IMR-90 (cell line): Measurements from ENCODE around the gene GNG7. TPM values are rescaled to one million over a fixed set of nuclear protein-coding genes. Genes with fewer than 3 reads are reported as not detected.

Experiments
- ATAC-seq: fragments of 200-7000 bp; cut with Tn5 transposase; 2 replicates; pipeline ENCODE4 v1.9.1; 2020; ENCODE audit warnings: low read depth, mild to moderate bottlenecking, moderate library complexity
- BruUV-seq: library from RNA; stranded (reverse); fragments of 400-500 nt; replicated peaks from 2 replicates; lab custom pipeline; 2021; lab: Mats Ljungman, UMichigan
- CTCF ChIA-PET: fragments of 300-600 bp; formaldehyde crosslinking; extraction: SDS; loops from one replicate; lab custom pipeline; 2021; ENCODE audit warnings: antibody characterized with exemption; lab: Yijun Ruan, JAX
- POLR2A ChIA-PET: fragments of 300-600 bp; sonication (Branson Sonifier 250); formaldehyde crosslinking; loops from one replicate; lab custom pipeline; 2022; ENCODE audit warnings: antibody characterized with exemption; ENCODE audit not compliant: unreplicated experiment; lab: Charles Lee
- DNase-seq: peaks from one replicate; pipeline ENCODE4 v3.0.0; 2013
- H2AFZ ChIP-seq: replicated peaks from 2 replicates; pipeline ENCODE3; 2013; ENCODE audit warnings: low read length, mild to moderate bottlenecking; ENCODE audit not compliant: poor library complexity
- H2AK5ac ChIP-seq: 2 replicates; pipeline ENCODE4 v1.6.1; 2013; ENCODE audit warnings: low read depth, low read length, inconsistent platforms
- H2AK9ac ChIP-seq: replicated peaks from 2 replicates; pipeline ENCODE3; 2013; ENCODE audit warnings: mild to moderate bottlenecking, low read depth, low read length, moderate library complexity; ENCODE audit not compliant: poor library complexity
- H2BK120ac ChIP-seq: 2 replicates; pipeline ENCODE4 v1.6.1; 2013; ENCODE audit warnings: low read depth, low read length, inconsistent platforms
- H2BK15ac ChIP-seq: 3 replicates; pipeline ENCODE4 v1.6.1; 2013; ENCODE audit warnings: low read depth, low read length, inconsistent platforms
- H2BK20ac ChIP-seq: 2 replicates; pipeline ENCODE4 v1.6.1; 2013; ENCODE audit warnings: low read depth, mild to moderate bottlenecking, inconsistent platforms, low read length, moderate library complexity
- H2BK5ac ChIP-seq: 2 replicates; pipeline ENCODE4 v1.6.1; 2013; ENCODE audit warnings: mild to moderate bottlenecking, low read depth, low read length, inconsistent platforms; ENCODE audit not compliant: poor library complexity, severe bottlenecking
- H3K14ac ChIP-seq: replicated peaks from 2 replicates; pipeline ENCODE4 v1.6.1; 2013; ENCODE audit warnings: low read depth, low read length, inconsistent platforms
- H3K18ac ChIP-seq: 2 replicates; pipeline ENCODE4 v1.6.1; 2013; ENCODE audit warnings: low read depth, low read length, control low read depth
- H3K23ac ChIP-seq: 2 replicates; pipeline ENCODE4 v1.6.1; 2013; ENCODE audit warnings: low read depth, low read length, inconsistent platforms
- H3K27ac ChIP-seq: 2 replicates; pipeline ENCODE4 v1.5.1; 2013; ENCODE audit warnings: mild to moderate bottlenecking, control low read depth, low read length; ENCODE audit not compliant: insufficient read depth
- H3K27me3 ChIP-seq: 2 replicates; pipeline ENCODE4 v1.6.1; 2013; ENCODE audit warnings: low read length; ENCODE audit not compliant: control insufficient read depth, insufficient read depth
- H3K36me3 ChIP-seq: 2 replicates; pipeline ENCODE4 v1.6.1; 2013; ENCODE audit warnings: low read length, mixed read lengths; ENCODE audit not compliant: control insufficient read depth, insufficient read depth
- H3K4ac ChIP-seq: 2 replicates; pipeline ENCODE4 v1.6.1; 2013; ENCODE audit warnings: low read depth, low read length, inconsistent platforms
- H3K4me1 ChIP-seq: 2 replicates; pipeline ENCODE4 v1.6.1; 2013; ENCODE audit warnings: low read length, mixed read lengths; ENCODE audit not compliant: control insufficient read depth, insufficient read depth
- H3K4me2 ChIP-seq: 2 replicates; pipeline ENCODE4 v1.6.1; 2013; ENCODE audit warnings: low read depth, mild to moderate bottlenecking, control low read depth, low read length, moderate library complexity
- H3K4me3 ChIP-seq: 2 replicates; pipeline ENCODE4 v1.5.1; 2013; ENCODE audit warnings: low read depth, mild to moderate bottlenecking, control low read depth, low read length, moderate library complexity; ENCODE audit not compliant: insufficient read depth
- H3K56ac ChIP-seq: 2 replicates; pipeline ENCODE4 v1.6.1; 2013; ENCODE audit warnings: low read length, inconsistent platforms; ENCODE audit not compliant: insufficient read depth; ENCODE audit errors: extremely low read depth
- H3K79me1 ChIP-seq, 2 experiments: 2 replicates each; pipeline ENCODE4 v1.6.1; 2013; ENCODE audit warnings: low read length in 2 of 2, inconsistent platforms in 1 of 2, low read depth in 1 of 2
- H3K9ac ChIP-seq: 2 replicates; pipeline ENCODE4 v1.6.1; 2013; ENCODE audit warnings: low read depth, low read length, control low read depth
- H3K9me1 ChIP-seq: 2 replicates; pipeline ENCODE4 v1.6.1; 2013; ENCODE audit warnings: low read length, inconsistent platforms; ENCODE audit not compliant: insufficient read depth
- H3K9me3 ChIP-seq: 2 replicates; pipeline ENCODE4 v1.6.1; 2013; ENCODE audit warnings: low read length; ENCODE audit not compliant: control insufficient read depth, insufficient read depth
- H4K20me1 ChIP-seq: 2 replicates; pipeline ENCODE4 v1.6.1; 2013; ENCODE audit warnings: low read length, inconsistent platforms; ENCODE audit not compliant: insufficient read depth
- H4K5ac ChIP-seq: 2 replicates; pipeline ENCODE4 v1.6.1; 2013; ENCODE audit warnings: mild to moderate bottlenecking, low read depth, low read length, control low read depth
- H4K8ac ChIP-seq, 2 experiments: 2 replicates each; pipeline ENCODE4 v1.6.1; 2013; ENCODE audit warnings: low read depth in 2 of 2, low read length in 2 of 2, control low read depth in 1 of 2, inconsistent platforms in 1 of 2
- H4K91ac ChIP-seq: 2 replicates; pipeline ENCODE4 v1.6.1; 2013; ENCODE audit warnings: low read depth, low read length, inconsistent platforms; ENCODE audit not compliant: insufficient read depth
- BHLHE40 ChIP-seq: fragments of 150-350 bp; IDR thresholded peaks from 2 replicates; pipeline ENCODE4 v1.6.1; 2016; ENCODE audit warnings: mild to moderate bottlenecking, low read depth, low read length
- CEBPB ChIP-seq: IDR thresholded peaks from 2 replicates; pipeline ENCODE4 v1.6.1; 2012; ENCODE audit warnings: low read depth, low read length, improper control_type of control experiment
- CHD1 ChIP-seq: IDR thresholded peaks from 2 replicates; pipeline ENCODE4 v1.6.1; 2012; ENCODE audit warnings: low read depth, low read length, improper control_type of control experiment
- FOS ChIP-seq: fragments of 150-350 bp; IDR thresholded peaks from 2 replicates; pipeline ENCODE4 v1.6.1; 2016; ENCODE audit warnings: low read depth, low read length
- MAFK ChIP-seq: IDR thresholded peaks from 2 replicates; pipeline ENCODE4 v1.6.1; 2012; ENCODE audit warnings: low read depth, low read length, improper control_type of control experiment
- MAZ ChIP-seq: IDR thresholded peaks from 2 replicates; pipeline ENCODE4 v1.6.1; 2012; ENCODE audit warnings: low read depth, mild to moderate bottlenecking, low read length, improper control_type of control experiment, moderate library complexity, borderline replicate concordance
- MXI1 ChIP-seq: IDR thresholded peaks from 2 replicates; pipeline ENCODE4 v1.6.1; 2012; ENCODE audit warnings: low read depth, mild to moderate bottlenecking, low read length, moderate library complexity, borderline replicate concordance
- NFE2L2 ChIP-seq: fragments of 150-350 bp; IDR thresholded peaks from 2 replicates; pipeline ENCODE4 v1.6.1; 2016; ENCODE audit warnings: low read depth, mild to moderate bottlenecking, low read length
- POLR2A ChIP-seq: IDR thresholded peaks from 2 replicates; pipeline ENCODE4 v1.6.1; 2012; ENCODE audit warnings: mild to moderate bottlenecking, low read depth, low read length
- RAD21 ChIP-seq: IDR thresholded peaks from 2 replicates; pipeline ENCODE4 v1.6.1; 2012; ENCODE audit warnings: low read length, improper control_type of control experiment
- SMC3 ChIP-seq: fragments of 150-350 bp; IDR thresholded peaks from 2 replicates; pipeline ENCODE4 v1.6.1; 2016; ENCODE audit warnings: low read depth, mild to moderate bottlenecking, antibody characterized with exemption, low read length, moderate library complexity
- USF2 ChIP-seq: fragments of 150-350 bp; IDR thresholded peaks from 2 replicates; pipeline ENCODE4 v1.6.1; 2017; ENCODE audit warnings: mild to moderate bottlenecking, antibody characterized with exemption, low read length, low read depth
- WGBS, 2 experiments: methylation state at CpG; one replicate each; pipeline versions ENCODE4 v1.1.5 to v1.1.7; 2013; ENCODE audit warnings: missing lambda C conversion rate in 2 of 2; ENCODE audit not compliant: insufficient read length in 1 of 2; ENCODE audit errors: extremely low coverage in 2 of 2; 5-methylcytosine and 5-hydroxymethylcytosine counted together
- dilution Hi-C: fragments of 300-500 bp; cut with HindIII; formaldehyde crosslinking; loops from one replicate; pipeline ENCODE4 v1.14.3; 2018; ENCODE audit warnings: low sequenced_read_pairs; ENCODE audit not compliant: unreplicated experiment
- in situ Hi-C: fragments of 300-500 bp; cut with MboI; formaldehyde crosslinking; loops from 3 replicates; pipeline ENCODE4 v1.14.3; 2019; ENCODE audit warnings: low sequenced_read_pairs, inconsistent platforms, mixed read lengths
- intact Hi-C: fragments of 100-400 bp; cut with micrococcal nuclease; formaldehyde crosslinking; loops from 2 replicates; pipeline ENCODE4 v1.10.0; 2022
- polyA plus RNA-seq, 3 experiments: library from polyadenylated mRNA; depleted of rRNA; stranded (reverse); fragments of >200 nt; gene quantifications; 2 replicates each; pipeline ENCODE4 v1.2.3, GENCODE V29; 2012; ENCODE audit warnings: low replicate concordance in 1 of 3
- total RNA-seq: library from RNA; depleted of rRNA; stranded (reverse); fragments of >200 nt; gene quantifications from 2 replicates; pipeline ENCODE4 v1.2.3, GENCODE V29; 2012

The GNG7 gene
- total and polyA plus RNA-seq, 2 of the 4 experiments (the other 2 are of a cell fraction), result under 0.01 to 0.21 TPM

DNA sequence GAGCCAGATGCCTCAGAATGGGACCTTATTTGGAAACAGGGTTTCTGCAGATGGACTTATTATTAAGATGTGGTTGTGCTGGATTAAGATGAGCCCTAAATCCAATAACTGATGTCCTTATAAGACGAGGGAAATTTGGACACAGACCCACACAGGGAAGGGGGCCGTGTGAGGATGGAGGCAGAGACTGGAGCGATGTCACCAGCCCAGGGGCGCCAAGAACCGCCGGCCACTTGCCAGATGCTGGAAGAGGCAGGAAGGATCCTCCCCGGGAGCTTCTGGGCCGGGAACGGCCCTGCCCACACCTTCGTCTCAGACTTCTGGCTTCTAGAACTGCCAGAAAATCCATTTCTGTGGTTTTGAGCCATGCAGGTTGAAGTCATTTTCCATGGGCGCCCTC, 26.6 kb downstream of the GNG7 start:
- Histone ChIP-seq H2AK5ac (no peak overlapping the region), H3K27me3 (peaks cover 46% of the 10 kb centered on the region), H2BK5ac (no peak overlapping the region), H2AK9ac (no peak overlapping the region), H2BK120ac (no peak overlapping the region), H3K79me1 (no peaks in the 10 kb centered on the region), H4K91ac (no peak overlapping the region), H3K4ac (no peak overlapping the region), H3K36me3 (no peaks in the 10 kb centered on the region), H3K14ac (no peak overlapping the region), H3K4me3 (no peak overlapping the region), H3K4me2 (no peak overlapping the region), H3K9me1 (no peaks in the 10 kb centered on the region), H2AFZ (no peak overlapping the region), H4K20me1 (no peaks in the 10 kb centered on the region), H2BK20ac (no peak overlapping the region), H3K27ac (no peak overlapping the region), H2BK15ac (no peak overlapping the region), H4K8ac (no peak overlapping the region), H3K9ac (no peak overlapping the region), H3K56ac (no peak overlapping the region), H3K18ac (no peak overlapping the region), H4K5ac (no peak overlapping the region), H3K4me1 (no peaks in the 10 kb centered on the region), H3K23ac (no peak overlapping the region), H3K9me3 (no peaks in the 10 kb centered on the region)
- in situ Hi-C loops (no loop called here), dilution Hi-C loops (no loop called here), intact Hi-C loops (no loop called here)
- CTCF ChIA-PET, result no interaction called here
- no TSS peak for BruUV-seq
- no peak for ATAC-seq
- POLR2A ChIA-PET, result no interaction called here
- 54% methylated on average over 5 of the region's 11 CpGs; no CpG with 5 or more reads in 1 of the 2 experiments for WGBS, 2 experiments
- no peak for TF ChIP-seq FOS
- no peak for TF ChIP-seq RAD21
- no peak for TF ChIP-seq POLR2A
- no peak for TF ChIP-seq MXI1
- TF ChIP-seq BHLHE40, result no peak
- TF ChIP-seq CEBPB, result no peak
- no peak for TF ChIP-seq SMC3
- no peak for TF ChIP-seq MAZ
- TF ChIP-seq USF2, result no peak
- no peak for TF ChIP-seq CHD1
- TF ChIP-seq NFE2L2, result no peak
- TF ChIP-seq MAFK, result no peak
- DNase-seq, result no peak
